ENCODE data around the gene PRR14L.

- TF ChIP-seq CTCF (IDR thresholded peaks at IDR 0.05; ENCODE audit: low read depth, low read length) (peak; percentile 23), POLR2A (IDR thresholded peaks at IDR 0.05; ENCODE audit: extremely low read depth, insufficient read length) (no peak), MAX (IDR thresholded peaks at IDR 0.05; ENCODE audit: low read depth, low read length) (no peak)
These were observed 19.6 kb downstream of the PRR14L start for GRCh38 chr22:31730344-31730711.

All from NB4 (cell line).